GM12873 (cell line): ENCODE data around the gene LIME1.

Source experiments
- TF ChIP-seq, protein P1 (sequence below): IDR thresholded peaks from 2 replicates; pipeline ENCODE4 v1.5.1; 2012; ENCODE audit warnings: low read depth, mild to moderate bottlenecking, moderate library complexity, low read length, control low read depth; ENCODE audit not compliant: insufficient read depth; ENCODE audit errors: missing control alignments

Gene LIME1

GRCh38 chr20:63754008-63754407 lies 17.5 kb downstream of the LIME1 start:
- TF ChIP-seq, protein P1, sequence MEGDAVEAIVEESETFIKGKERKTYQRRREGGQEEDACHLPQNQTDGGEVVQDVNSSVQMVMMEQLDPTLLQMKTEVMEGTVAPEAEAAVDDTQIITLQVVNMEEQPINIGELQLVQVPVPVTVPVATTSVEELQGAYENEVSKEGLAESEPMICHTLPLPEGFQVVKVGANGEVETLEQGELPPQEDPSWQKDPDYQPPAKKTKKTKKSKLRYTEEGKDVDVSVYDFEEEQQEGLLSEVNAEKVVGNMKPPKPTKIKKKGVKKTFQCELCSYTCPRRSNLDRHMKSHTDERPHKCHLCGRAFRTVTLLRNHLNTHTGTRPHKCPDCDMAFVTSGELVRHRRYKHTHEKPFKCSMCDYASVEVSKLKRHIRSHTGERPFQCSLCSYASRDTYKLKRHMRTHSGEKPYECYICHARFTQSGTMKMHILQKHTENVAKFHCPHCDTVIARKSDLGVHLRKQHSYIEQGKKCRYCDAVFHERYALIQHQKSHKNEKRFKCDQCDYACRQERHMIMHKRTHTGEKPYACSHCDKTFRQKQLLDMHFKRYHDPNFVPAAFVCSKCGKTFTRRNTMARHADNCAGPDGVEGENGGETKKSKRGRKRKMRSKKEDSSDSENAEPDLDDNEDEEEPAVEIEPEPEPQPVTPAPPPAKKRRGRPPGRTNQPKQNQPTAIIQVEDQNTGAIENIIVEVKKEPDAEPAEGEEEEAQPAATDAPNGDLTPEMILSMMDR = no peak

- TF ChIP-seq, protein P1 = no peak
Observed at GRCh38 chr20:63755933-63756647, 19.6 kb downstream of the LIME1 start.

- TF ChIP-seq, protein P1 = no peak
Observed at GRCh38 chr20:63756648-63756991, 20.2 kb downstream of the LIME1 start.

GRCh38 chr20:63758152-63758551 lies 21.7 kb downstream of the LIME1 start:
- TF ChIP-seq, protein P1 = no peak

DNA sequence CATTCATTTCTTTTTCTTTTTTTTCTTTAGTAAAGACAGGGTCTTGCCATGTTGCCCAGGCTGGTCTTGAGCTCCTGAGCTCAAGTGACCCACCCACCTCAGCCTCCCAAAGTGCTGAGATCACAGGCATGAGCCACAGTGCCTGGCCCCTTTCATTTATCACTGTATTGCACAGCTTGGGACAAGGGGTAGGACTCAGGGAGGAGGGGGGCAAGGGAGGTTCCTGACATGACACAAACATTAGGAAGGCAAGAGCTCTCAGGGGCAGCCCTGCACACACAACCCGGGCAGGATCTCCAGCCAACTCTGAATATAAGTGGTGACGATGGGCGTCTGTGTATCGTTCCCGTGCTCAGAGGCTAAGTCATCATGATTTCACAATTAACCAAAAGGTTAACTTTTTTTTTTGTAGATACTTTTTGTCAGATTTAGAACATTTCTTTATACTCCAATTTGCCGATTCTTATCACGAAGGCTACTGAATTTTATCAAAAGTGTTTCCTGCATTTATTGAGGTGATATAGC lies 23.0 kb downstream of the LIME1 start:
- TF ChIP-seq, protein P1 = no peak

- TF ChIP-seq, protein P1 = no peak
Observed at GRCh38 chr20:63765082-63765873, 28.8 kb downstream of the LIME1 start.

- TF ChIP-seq, protein P1 = no peak
Observed at GRCh38 chr20:63765902-63766301, 29.4 kb downstream of the LIME1 start.
